Lower leg skin (tissue), 3 donors: Measurements from ENCODE around the gene PACRG.

Experiments used
- CTCF ChIP-seq, 3 donors: fragments of 450-650 bp; IDR thresholded peaks; one replicate each; pipeline ENCODE4 v1.5.1; 2016; ENCODE audit warnings: antibody characterized with exemption in 3 of 3, mild to moderate bottlenecking in 3 of 3, moderate library complexity in 2 of 3
- POLR2A ChIP-seq, 2 donors: fragments of 450-650 bp; IDR thresholded peaks; one replicate each; pipeline ENCODE4 v1.6.1; 2016 to 2017; ENCODE audit warnings: antibody characterized with exemption in 2 of 2, mild to moderate bottlenecking in 1 of 2, moderate library complexity in 1 of 2

DNA sequence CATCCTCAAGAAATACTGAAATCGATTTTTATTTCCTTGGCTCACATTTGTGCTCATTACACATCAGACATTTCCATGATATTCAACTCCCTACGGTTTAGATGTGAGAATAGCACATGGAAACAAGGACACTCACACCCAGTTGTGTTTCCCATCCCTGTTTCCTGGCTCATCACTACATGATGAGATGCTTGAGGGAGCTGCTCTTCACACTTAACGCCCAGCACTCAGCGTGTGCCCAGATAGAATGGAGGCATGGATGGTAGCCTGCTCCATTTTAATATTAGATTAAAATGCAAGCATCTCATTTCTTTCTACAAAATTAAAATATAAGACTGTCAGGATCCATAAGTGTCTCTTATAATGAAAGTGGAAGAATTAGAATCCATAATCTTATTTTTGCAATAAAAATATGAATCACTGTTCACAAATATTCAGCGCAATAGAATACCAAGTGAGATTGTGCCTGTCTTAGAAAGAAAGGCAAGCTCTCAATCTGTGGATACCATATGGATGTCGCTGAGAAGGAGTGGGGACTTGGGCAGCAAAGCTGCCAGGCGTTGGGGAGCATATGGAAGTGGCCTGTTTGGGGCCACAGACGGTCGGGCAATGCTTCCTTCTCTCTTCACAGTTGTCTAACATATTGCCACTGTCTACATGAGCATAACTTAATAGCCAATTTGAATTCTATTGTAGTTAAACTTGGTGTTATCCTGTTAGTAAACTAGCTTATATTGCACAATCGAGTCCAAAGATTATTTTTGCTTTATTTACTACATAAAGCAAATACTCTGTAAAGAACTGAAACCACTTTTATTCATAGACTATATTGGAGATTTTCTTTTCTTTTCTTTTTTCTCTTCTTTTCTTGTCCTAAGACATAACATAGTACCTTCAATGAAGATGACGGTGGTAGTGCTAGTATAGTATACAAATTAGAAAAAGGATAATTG lies 479.9 kb downstream of the PACRG start:
- TF ChIP-seq CTCF (IDR thresholded peaks at IDR 0.05) (no peak), POLR2A (IDR thresholded peaks at IDR 0.05) (no peak)
